PC-9 (cell line): ENCODE data around the gene FOXA1. TPM values are rescaled to one million over a fixed set of nuclear protein-coding genes. Genes with fewer than 3 reads are reported as not detected.
A peak's percentile ranks its signal among the peaks of the same experiment; 100 is the strongest.

Experiments used
- BruUV-seq: library from RNA; stranded (reverse); fragments of 400-500 nt; replicated peaks from 2 replicates; lab custom pipeline; 2021; lab: Mats Ljungman, UMichigan
- CTCF ChIA-PET: fragments of 300-600 bp; sonication (Branson Sonifier 250); formaldehyde crosslinking; loops from one replicate; lab custom pipeline; 2022; ENCODE audit warnings: antibody characterized with exemption; lab: Charles Lee
- POLR2A ChIA-PET: fragments of 300-600 bp; sonication (Branson Sonifier 250); formaldehyde crosslinking; loops from one replicate; lab custom pipeline; 2022; ENCODE audit warnings: antibody characterized with exemption; ENCODE audit not compliant: unreplicated experiment; lab: Charles Lee
- DNase-seq, 2 experiments: peaks; one replicate each; pipeline versions ENCODE4 v3.0.0 to v3.0.0-alpha.2; 2015 to 2022; ENCODE audit warnings: mixed read lengths in 1 of 2
- H2AFZ ChIP-seq: fragments of 200-600 bp; sonication (generic); 2 replicates; pipeline ENCODE4 v1.8.1; 2017; ENCODE audit warnings: antibody characterized with exemption
- H3F3A ChIP-seq: fragments of 200-600 bp; sonication (generic); 2 replicates; pipeline ENCODE4 v1.8.1; 2017; ENCODE audit warnings: antibody characterized with exemption, mild to moderate bottlenecking, low read depth; ENCODE audit not compliant: insufficient read depth
- H3K27ac ChIP-seq: fragments of 200-600 bp; sonication (generic); 2 replicates; pipeline ENCODE4 v1.6.1; 2016; ENCODE audit warnings: mixed run types
- H3K27me3 ChIP-seq: fragments of 200-600 bp; sonication (generic); 2 replicates; pipeline ENCODE4 v1.6.1; 2016; ENCODE audit warnings: low read depth, mixed run types; ENCODE audit not compliant: insufficient read depth
- H3K36me3 ChIP-seq: fragments of 200-600 bp; sonication (generic); 2 replicates; pipeline ENCODE4 v1.6.1; 2016; ENCODE audit warnings: low read depth, mixed run types
- H3K4me1 ChIP-seq: fragments of 200-600 bp; sonication (generic); replicated peaks from 2 replicates; pipeline ENCODE4 v1.6.1; 2016; ENCODE audit warnings: mixed run types; ENCODE audit not compliant: insufficient read depth
- H3K4me2 ChIP-seq: fragments of 200-600 bp; sonication (generic); 2 replicates; pipeline ENCODE4 v1.6.1; 2017; ENCODE audit warnings: mixed run types
- H3K4me3 ChIP-seq: fragments of 200-600 bp; sonication (generic); 2 replicates; pipeline ENCODE4 v1.6.1; 2016; ENCODE audit warnings: mixed run types
- H3K79me2 ChIP-seq: fragments of 200-600 bp; sonication (generic); 2 replicates; pipeline ENCODE4 v1.6.1; 2017; ENCODE audit warnings: low read depth, mixed run types
- H3K9me2 ChIP-seq: fragments of 200-600 bp; sonication (generic); 2 replicates; pipeline ENCODE4 v1.8.1; 2017; ENCODE audit warnings: mild to moderate bottlenecking; ENCODE audit not compliant: insufficient read depth
- H3K9me3 ChIP-seq: fragments of 200-600 bp; sonication (generic); 2 replicates; pipeline ENCODE4 v1.8.1; 2016; ENCODE audit warnings: low read depth; ENCODE audit not compliant: insufficient read depth
- H4K20me1 ChIP-seq: fragments of 200-600 bp; sonication (generic); 2 replicates; pipeline ENCODE4 v1.8.1; 2017; ENCODE audit not compliant: insufficient read depth
- EZH2 ChIP-seq: fragments of 200-600 bp; sonication (generic); IDR thresholded peaks from 2 replicates; pipeline ENCODE4 v1.8.0; 2017; ENCODE audit warnings: antibody characterized with exemption, low read depth
- intact Hi-C: fragments of 100-400 bp; cut with micrococcal nuclease; formaldehyde crosslinking; loops from one replicate; pipeline ENCODE4 v1.10.0; 2022; ENCODE audit not compliant: unreplicated experiment
- total RNA-seq: library from RNA; stranded (reverse); gene quantifications from 2 replicates; pipeline ENCODE4 v1.2.3, GENCODE V29; 2021
- TF ChIP-seq, protein P1 (sequence below): fragments of 200-600 bp; sonication (generic); conservative IDR thresholded peaks from 2 replicates; pipeline ENCODE4 v1.6.1; 2017; ENCODE audit warnings: mixed run types, antibody characterized with exemption, mild to moderate bottlenecking, moderate library complexity

The FOXA1 gene
- total RNA-seq, 1 experiment from 2014 or later: 35.4 TPM

DNA sequence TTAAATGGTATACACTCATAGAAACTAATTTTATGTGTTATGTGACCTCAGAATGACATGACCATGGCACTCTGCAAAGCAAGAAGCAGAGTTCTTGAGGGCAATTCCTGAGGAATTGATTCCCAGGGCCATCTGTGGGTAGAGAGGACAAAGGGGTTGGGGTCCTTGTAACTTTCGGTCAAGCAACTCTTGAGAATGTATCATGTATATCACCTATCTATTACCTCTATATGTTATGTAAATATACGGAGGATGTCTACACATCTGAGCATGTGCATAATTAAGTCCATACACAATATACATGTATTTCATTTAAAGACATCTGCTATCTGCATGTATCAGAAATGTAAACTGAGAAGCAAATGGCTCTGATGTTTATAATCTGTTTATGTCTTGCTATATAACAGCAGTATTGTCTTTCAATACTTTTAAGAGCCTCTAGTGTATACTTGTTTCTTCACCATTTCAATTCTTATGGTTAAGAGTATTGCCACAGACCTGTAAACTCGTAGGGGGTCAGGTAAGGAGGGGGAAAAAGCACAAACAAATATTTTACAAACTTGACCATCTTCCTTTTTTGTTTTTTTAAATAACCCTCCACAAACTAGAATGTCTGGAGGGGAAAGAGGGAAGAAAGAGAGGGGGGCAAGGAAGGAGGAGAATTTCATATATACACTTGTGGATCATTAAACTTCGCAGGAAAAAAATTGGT lies 4.5 kb downstream of the FOXA1 start:
- Histone ChIP-seq H3K9me3 (no peaks in the 10 kb centered on the region), H3K4me1 (peaks cover 17% of the 10 kb centered on the region), H2AFZ (no peak overlapping the region), H3K27me3 (no peaks in the 10 kb centered on the region), H3K4me3 (peak overlapping the region; percentile 94), H3K4me2 (peak overlapping the region; percentile 96), H4K20me1 (no peaks in the 10 kb centered on the region), H3K27ac (peak overlapping the region; percentile 99), H3K79me2 (peaks cover 89% of the 10 kb centered on the region), H3K36me3 (peaks cover 21% of the 10 kb centered on the region; the same call in 1 of the 2 replicates), H3F3A (peaks cover 19% of the 10 kb centered on the region), H3K9me2 (no peaks in the 10 kb centered on the region)
- TF ChIP-seq EZH2: no peak
- TF ChIP-seq, protein P1, sequence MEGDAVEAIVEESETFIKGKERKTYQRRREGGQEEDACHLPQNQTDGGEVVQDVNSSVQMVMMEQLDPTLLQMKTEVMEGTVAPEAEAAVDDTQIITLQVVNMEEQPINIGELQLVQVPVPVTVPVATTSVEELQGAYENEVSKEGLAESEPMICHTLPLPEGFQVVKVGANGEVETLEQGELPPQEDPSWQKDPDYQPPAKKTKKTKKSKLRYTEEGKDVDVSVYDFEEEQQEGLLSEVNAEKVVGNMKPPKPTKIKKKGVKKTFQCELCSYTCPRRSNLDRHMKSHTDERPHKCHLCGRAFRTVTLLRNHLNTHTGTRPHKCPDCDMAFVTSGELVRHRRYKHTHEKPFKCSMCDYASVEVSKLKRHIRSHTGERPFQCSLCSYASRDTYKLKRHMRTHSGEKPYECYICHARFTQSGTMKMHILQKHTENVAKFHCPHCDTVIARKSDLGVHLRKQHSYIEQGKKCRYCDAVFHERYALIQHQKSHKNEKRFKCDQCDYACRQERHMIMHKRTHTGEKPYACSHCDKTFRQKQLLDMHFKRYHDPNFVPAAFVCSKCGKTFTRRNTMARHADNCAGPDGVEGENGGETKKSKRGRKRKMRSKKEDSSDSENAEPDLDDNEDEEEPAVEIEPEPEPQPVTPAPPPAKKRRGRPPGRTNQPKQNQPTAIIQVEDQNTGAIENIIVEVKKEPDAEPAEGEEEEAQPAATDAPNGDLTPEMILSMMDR: no peak
- no TSS peak for BruUV-seq
- CTCF ChIA-PET: interaction anchor here (0.6 kb wide), 1 partner anchor 187 kb away, joined by 3 read pairs; no protein-coding TSS in a partner anchor
- no peak for DNase-seq
- POLR2A ChIA-PET: no interaction called here
- intact Hi-C loops: loop anchor here (2.0 to 10.0 kb wide), 2 partner anchors 24 to 616 kb away; no protein-coding TSS in a partner anchor

DNA sequence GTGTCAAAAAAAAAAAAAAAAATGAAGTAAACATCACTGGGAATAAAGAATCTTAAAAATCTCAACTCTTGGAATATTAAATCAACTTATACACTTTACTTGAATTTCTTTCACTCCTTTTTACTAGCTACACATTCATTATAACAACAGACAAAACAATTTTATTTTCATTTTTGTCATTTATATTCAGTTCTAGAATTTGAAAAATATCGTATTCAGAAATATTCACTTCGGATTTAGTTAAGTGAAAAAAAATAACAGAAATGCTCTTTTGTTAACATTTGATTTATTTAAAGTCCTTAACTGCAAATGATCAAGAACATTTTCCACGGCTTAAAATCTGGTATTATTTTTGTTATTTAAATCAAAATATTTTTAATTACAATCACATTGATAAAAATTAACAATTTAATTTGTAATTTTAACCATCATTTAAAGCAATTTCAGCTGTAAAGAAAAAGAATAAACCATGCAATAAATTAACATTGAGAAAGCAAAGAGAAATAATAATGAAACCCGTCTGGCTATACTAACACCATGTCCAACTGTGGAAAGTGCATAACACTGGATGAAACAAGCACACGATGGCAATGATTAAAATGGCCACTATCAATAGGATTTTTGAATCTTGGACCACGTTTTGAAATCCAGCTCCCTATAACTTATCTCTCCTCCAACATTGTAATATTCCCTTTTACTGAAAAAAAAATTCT lies 5.2 kb downstream of the FOXA1 start:
- Histone ChIP-seq H3K27ac (peak overlapping the region; percentile 99), H4K20me1 (no peaks in the 10 kb centered on the region), H2AFZ (no peak overlapping the region), H3K79me2 (peaks cover 89% of the 10 kb centered on the region), H3K9me2 (no peaks in the 10 kb centered on the region), H3K36me3 (peaks cover 21% of the 10 kb centered on the region; the same call in 1 of the 2 replicates), H3K4me3 (peak overlapping the region; percentile 94), H3K4me1 (peaks cover 19% of the 10 kb centered on the region), H3F3A (peaks cover 19% of the 10 kb centered on the region; the same call in 1 of the 2 replicates), H3K4me2 (peak overlapping the region; percentile 96), H3K27me3 (no peaks in the 10 kb centered on the region), H3K9me3 (no peaks in the 10 kb centered on the region)
- intact Hi-C loops: loop anchor here (1.0 to 10.0 kb wide), 3 partner anchors 23 to 615 kb away; no protein-coding TSS in a partner anchor
- ChIA-PET POLR2A (interaction anchor here (0.7 kb wide), 1 partner anchor 23 kb away, joined by 23 read pairs; no protein-coding TSS in a partner anchor), CTCF (no interaction called here)
- no TSS peak for BruUV-seq
- no peak for DNase-seq
- TF ChIP-seq, protein P1: no peak
- TF ChIP-seq EZH2: no peak

DNA sequence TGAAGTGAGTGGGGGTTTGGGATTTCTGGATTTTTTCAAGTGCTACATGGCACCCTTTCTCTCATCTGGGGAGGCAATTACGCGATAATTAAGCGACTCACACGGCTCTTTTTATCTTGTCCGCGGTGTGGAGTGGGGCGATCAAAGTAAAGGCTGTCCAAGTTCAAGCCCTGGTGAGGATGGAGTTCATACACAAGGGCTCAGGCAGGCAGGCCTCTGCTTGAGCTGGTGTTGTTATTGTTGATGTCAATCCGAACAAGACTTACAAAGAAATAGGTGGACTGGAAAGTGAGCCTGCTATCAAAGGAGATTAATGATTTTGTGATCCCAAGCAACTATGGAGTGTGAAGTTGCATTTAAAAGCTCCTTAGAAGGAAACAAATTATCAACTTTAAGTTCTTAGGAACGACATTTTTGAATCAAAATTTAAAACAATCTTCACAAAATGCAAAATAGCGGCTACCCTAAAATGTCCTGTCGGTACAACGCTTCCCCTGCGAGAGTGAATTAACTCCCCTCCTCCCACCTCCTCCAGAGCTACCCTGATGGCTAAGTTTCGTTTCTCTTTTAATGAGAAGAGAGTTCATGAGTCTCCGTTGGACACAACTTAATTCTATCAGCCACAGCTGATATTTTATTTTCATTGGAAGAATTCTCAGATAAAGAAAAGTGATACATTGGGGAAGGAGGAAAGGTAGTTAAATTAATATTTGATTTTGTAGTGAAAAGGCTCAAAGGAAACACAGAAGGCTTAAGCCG lies 5.9 kb downstream of the FOXA1 start:
- BruUV-seq: no TSS peak
- Histone ChIP-seq H3K36me3 (peaks cover 21% of the 10 kb centered on the region; the same call in 1 of the 2 replicates), H3K4me3 (peak overlapping the region; percentile 94), H3K4me1 (peaks cover 19% of the 10 kb centered on the region), H2AFZ (no peak overlapping the region), H3K27ac (peak overlapping the region; percentile 99), H3K79me2 (peaks cover 87% of the 10 kb centered on the region), H4K20me1 (no peaks in the 10 kb centered on the region), H3F3A (peaks cover 19% of the 10 kb centered on the region; the same call in 1 of the 2 replicates), H3K9me2 (no peaks in the 10 kb centered on the region), H3K27me3 (no peaks in the 10 kb centered on the region), H3K9me3 (no peaks in the 10 kb centered on the region), H3K4me2 (peak overlapping the region; percentile 96)
- intact Hi-C loops: loop anchor here (1.0 kb wide), 1 partner anchor 167 kb away; no protein-coding TSS in a partner anchor
- no peak for DNase-seq
- TF ChIP-seq, protein P1: no peak
- no peak for TF ChIP-seq EZH2
- CTCF ChIA-PET: no interaction called here
- POLR2A ChIA-PET: interaction anchor here (0.5 to 0.7 kb wide), 3 partner anchors 23 to 160 kb away, joined by 3 to 23 read pairs (median 21); no protein-coding TSS in a partner anchor
